LNCaP clone FGC (cell line): ENCODE data around the gene STK32C.

Source experiments
- DNase-seq: peaks from one replicate; pipeline ENCODE4 v3.0.0-alpha.2; 2011; ENCODE audit warnings: low read depth
- H3K4me3 ChIP-seq: 2 replicates; pipeline ENCODE4 v1.5.1; 2011; ENCODE audit warnings: mild to moderate bottlenecking, low read depth, low read length, control low read depth
- CTCF ChIP-seq: IDR thresholded peaks from 2 replicates; pipeline ENCODE4 v1.5.1; 2012; ENCODE audit warnings: mild to moderate bottlenecking; ENCODE audit not compliant: control insufficient read depth, insufficient read depth; ENCODE audit errors: extremely low read depth

The STK32C gene

GRCh38 chr10:132209978-132210530, 97.7 kb downstream of the STK32C start:
- TF ChIP-seq CTCF = no peak
- no peak overlapping the region for H3K4me3 ChIP-seq
- DNase-seq = no peak

- TF ChIP-seq CTCF = no peak
- no peak for DNase-seq
- H3K4me3 ChIP-seq = no peak overlapping the region
These were observed 98.6 kb downstream of the STK32C start for GRCh38 chr10:132209130-132209529.

GRCh38 chr10:132208462-132209050, 99.2 kb downstream of the STK32C start:
- H3K4me3 ChIP-seq = no peak overlapping the region
- no peak for DNase-seq
- TF ChIP-seq CTCF = no peak

- DNase-seq = no peak
- no peak overlapping the region for H3K4me3 ChIP-seq
- no peak for TF ChIP-seq CTCF
These were observed 100.0 kb downstream of the STK32C start for GRCh38 chr10:132207536-132208461.

GRCh38 chr10:132206806-132207535, 100.8 kb downstream of the STK32C start:
- TF ChIP-seq CTCF = no peak
- no peak overlapping the region for H3K4me3 ChIP-seq
- DNase-seq = no peak

- DNase-seq = no peak
- H3K4me3 ChIP-seq = no peak overlapping the region
- TF ChIP-seq CTCF = no peak
These were observed 101.4 kb downstream of the STK32C start for GRCh38 chr10:132206377-132206745.
